ENCODE data around the gene IRAK2. TPM values are rescaled to one million over a fixed set of nuclear protein-coding genes. Genes with fewer than 3 reads are reported as not detected.

Gene IRAK2
- total RNA-seq, 4 donors from 2014 or later: 1.5 to 10.8 (median 4.7) TPM

- no peak for DNase-seq (ENCODE audit: low spot score in 2 of 2)
- Histone ChIP-seq H3K4me3 (peak overlapping the region; percentile 84 to 98 (median 87)), H3K4me1 (peaks cover 0 to 41% (median 23%) of the 10 kb centered on the region in 4 donors), H3K27me3 (no peaks in the 10 kb centered on the region), H3K9me3 (peaks cover 0 to 19% (median 0%) of the 10 kb centered on the region in 4 donors), H3K36me3 (peaks cover 0 to 36% (median 0%) of the 10 kb centered on the region in 3 donors), H3K27ac (peak overlapping the region; percentile 78 to 96 (median 90))
- TF ChIP-seq EP300 (IDR thresholded peaks at IDR 0.05) (no peak), POLR2A (IDR thresholded peaks at IDR 0.05) (no peak), CTCF (IDR thresholded peaks at IDR 0.05) (no peak)
- WGBS, 2 donors: 2 to 5% methylated on average over 17 to 25 of the region's 32 CpGs
Measured at GRCh38 chr3:10248984-10249748, 84.4 kb downstream of the IRAK2 start.

GRCh38 chr3:10249833-10250232 lies 85.1 kb downstream of the IRAK2 start:
- peaks cover 0 to 41% (median 23%) of the 10 kb centered on the region in 4 donors for H3K4me1 ChIP-seq
- H3K27me3 ChIP-seq: no peaks in the 10 kb centered on the region
- TF ChIP-seq POLR2A (IDR thresholded peaks at IDR 0.05) (no peak), EP300 (IDR thresholded peaks at IDR 0.05) (no peak)
- WGBS, 2 donors: 26 to 34% methylated on average over 3 of the region's 3 CpGs
- peak overlapping the region in 3 of 4 donors; percentile 85 to 98 (median 89) for H3K4me3 ChIP-seq
- peak overlapping the region in 3 of 4 donors; percentile 88 to 96 (median 91) for H3K27ac ChIP-seq
- no peak for DNase-seq (ENCODE audit: low spot score in 2 of 2)
- peaks cover 0 to 36% (median 0%) of the 10 kb centered on the region in 3 donors for H3K36me3 ChIP-seq
- H3K9me3 ChIP-seq: peaks cover 0 to 13% (median 0%) of the 10 kb centered on the region in 4 donors

- TF ChIP-seq POLR2A (IDR thresholded peaks at IDR 0.05) (no peak), CTCF (IDR thresholded peaks at IDR 0.05) (no peak), EP300 (IDR thresholded peaks at IDR 0.05) (no peak)
- Histone ChIP-seq H3K36me3 (peaks cover 0 to 48% (median 0%) of the 10 kb centered on the region in 3 donors), H3K9me3 (peaks cover 0 to 1% (median 0%) of the 10 kb centered on the region in 4 donors), H3K4me1 (peaks cover 0 to 41% (median 23%) of the 10 kb centered on the region in 4 donors), H3K27me3 (no peaks in the 10 kb centered on the region), H3K27ac (no peak overlapping the region), H3K4me3 (no peak overlapping the region)
- 91% methylated on average over 3 of the region's 3 CpGs for WGBS, 2 donors
- DNase-seq (ENCODE audit: low spot score in 2 of 2): no peak
Measured at GRCh38 chr3:10251006-10251405, 86.3 kb downstream of the IRAK2 start.

- 89 to 98% methylated on average over 3 of the region's 3 CpGs for WGBS, 2 donors
- H3K27ac ChIP-seq: no peak overlapping the region
- TF ChIP-seq POLR2A (IDR thresholded peaks at IDR 0.05): no peak
- no peak for TF ChIP-seq EP300 (IDR thresholded peaks at IDR 0.05)
- TF ChIP-seq CTCF (IDR thresholded peaks at IDR 0.05): no peak
- no peak for DNase-seq (ENCODE audit: low spot score in 2 of 2)
- H3K27me3 ChIP-seq: no peaks in the 10 kb centered on the region
- H3K4me1 ChIP-seq: peaks cover 0 to 35% (median 18%) of the 10 kb centered on the region in 4 donors
- no peaks in the 10 kb centered on the region for H3K9me3 ChIP-seq
- H3K4me3 ChIP-seq: no peak overlapping the region
- H3K36me3 ChIP-seq: peaks cover 0 to 65% (median 0%) of the 10 kb centered on the region in 3 donors
Measured at GRCh38 chr3:10253731-10254130, 89.0 kb downstream of the IRAK2 start.

GRCh38 chr3:10255835-10256234 lies 91.1 kb downstream of the IRAK2 start:
- Histone ChIP-seq H3K9me3 (no peaks in the 10 kb centered on the region), H3K4me3 (no peak overlapping the region), H3K27me3 (no peaks in the 10 kb centered on the region), H3K4me1 (peaks cover 0 to 18% (median 3%) of the 10 kb centered on the region in 4 donors), H3K27ac (no peak overlapping the region), H3K36me3 (peaks cover 0 to 85% (median 0%) of the 10 kb centered on the region in 3 donors)
- no peak for TF ChIP-seq POLR2A (IDR thresholded peaks at IDR 0.05)
- no peak for TF ChIP-seq CTCF (IDR thresholded peaks at IDR 0.05)
- TF ChIP-seq EP300 (IDR thresholded peaks at IDR 0.05): no peak
- no peak for DNase-seq (ENCODE audit: low spot score in 2 of 2)
- WGBS, 2 donors: 91 to 93% methylated on average over 7 of the region's 7 CpGs
